H1 (cell line): ENCODE measurements around the gene TRIM71.

Source experiments
- CHD1 ChIP-seq: IDR thresholded peaks from 2 replicates; pipeline ENCODE4 v1.6.1; 2012; ENCODE audit warnings: low read depth, low read length, improper control_type of control experiment
- CHD2 ChIP-seq: IDR thresholded peaks from 2 replicates; pipeline ENCODE4 v1.6.1; 2012; ENCODE audit warnings: low read length, improper control_type of control experiment
- CREB1 ChIP-seq: IDR thresholded peaks from 2 replicates; pipeline ENCODE4 v1.6.1; 2012; ENCODE audit warnings: inconsistent platforms
- EP300 ChIP-seq, 2 experiments: IDR thresholded peaks; 1 replicate in 1 of 2; 2 replicates in 1 of 2; pipeline ENCODE4 v1.6.1; 2011 to 2012; ENCODE audit warnings: low read depth in 2 of 2, low read length in 2 of 2, mild to moderate bottlenecking in 2 of 2, borderline replicate concordance in 1 of 2, inconsistent platforms in 1 of 2, moderate library complexity in 1 of 2
- FOSL1 ChIP-seq: IDR thresholded peaks from 2 replicates; pipeline ENCODE4 v1.6.1; 2011; ENCODE audit warnings: mild to moderate bottlenecking, low read depth, low read length, moderate library complexity; ENCODE audit not compliant: insufficient read depth
- JUN ChIP-seq: IDR thresholded peaks from 2 replicates; pipeline ENCODE4 v1.6.1; 2011; ENCODE audit warnings: low read depth, mild to moderate bottlenecking, improper control_type of control experiment, low read length
- JUND ChIP-seq: IDR thresholded peaks from 2 replicates; pipeline ENCODE4 v1.6.1; 2011; ENCODE audit warnings: mild to moderate bottlenecking, improper control_type of control experiment, low read length
- SAP30 ChIP-seq: fragments of 300-600 bp; sonication (generic); IDR thresholded peaks from 2 replicates; pipeline ENCODE4 v1.7.1; 2012; ENCODE audit warnings: low read length, moderate library complexity, mild to moderate bottlenecking, inconsistent platforms; ENCODE audit not compliant: insufficient read depth, insufficient replicate concordance
- TF ChIP-seq, protein P1 (sequence below), 3 experiments: IDR thresholded peaks; 1 replicate in 2 of 3; 2 replicates in 1 of 3; pipeline versions ENCODE4 v1.5.1 to v1.6.1; 2011; ENCODE audit warnings: low read length in 3 of 3, mild to moderate bottlenecking in 3 of 3, inconsistent platforms in 2 of 3, low read depth in 1 of 3, moderate library complexity in 1 of 3; ENCODE audit not compliant: insufficient read depth in 1 of 3; ENCODE audit errors: control extremely low read depth in 1 of 3
- TF ChIP-seq, protein P2 (sequence below): IDR thresholded peaks from 2 replicates; pipeline ENCODE4 v1.6.1; 2011; ENCODE audit warnings: low read depth, mild to moderate bottlenecking, low read length; ENCODE audit not compliant: insufficient read depth

DNA sequence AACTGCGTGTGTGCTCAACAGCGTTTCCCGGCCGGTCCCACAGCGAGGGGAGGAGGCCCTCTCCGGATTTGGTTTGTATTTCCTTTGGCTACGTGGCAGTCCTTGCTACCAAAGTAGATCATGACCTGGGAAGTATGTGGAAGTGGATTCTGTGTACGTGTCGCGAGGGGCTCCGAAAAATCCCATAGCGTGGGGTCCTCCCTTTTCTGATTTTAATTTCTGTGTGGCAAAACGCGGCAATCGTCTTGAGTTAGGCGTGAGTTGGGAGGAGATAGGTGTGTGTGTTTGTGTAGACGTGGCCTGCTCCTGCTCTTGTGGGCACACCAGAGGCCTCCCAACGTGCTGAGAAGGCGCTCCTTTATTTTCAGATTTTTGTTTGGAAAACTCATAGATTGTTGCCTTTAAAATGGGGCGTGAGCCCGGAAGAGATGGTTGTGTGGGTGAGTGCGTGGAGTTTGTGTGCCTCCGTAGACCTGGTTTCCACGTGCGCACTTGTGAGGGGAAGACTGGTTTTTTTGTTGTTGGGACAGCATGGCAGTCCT lies 1.2 kb downstream of the TRIM71 start:
- TF ChIP-seq EP300 (IDR thresholded peaks at IDR 0.05; ENCODE audit: borderline replicate concordance in 1 of 2, low read depth in 2 of 2, low read length in 2 of 2) (no peak), CHD2 (no peak), FOSL1 (no peak), JUND (no peak), CHD1 (no peak), JUN (no peak), CREB1 (no peak), SAP30 (peak; percentile 80)
- TF ChIP-seq, protein P1, sequence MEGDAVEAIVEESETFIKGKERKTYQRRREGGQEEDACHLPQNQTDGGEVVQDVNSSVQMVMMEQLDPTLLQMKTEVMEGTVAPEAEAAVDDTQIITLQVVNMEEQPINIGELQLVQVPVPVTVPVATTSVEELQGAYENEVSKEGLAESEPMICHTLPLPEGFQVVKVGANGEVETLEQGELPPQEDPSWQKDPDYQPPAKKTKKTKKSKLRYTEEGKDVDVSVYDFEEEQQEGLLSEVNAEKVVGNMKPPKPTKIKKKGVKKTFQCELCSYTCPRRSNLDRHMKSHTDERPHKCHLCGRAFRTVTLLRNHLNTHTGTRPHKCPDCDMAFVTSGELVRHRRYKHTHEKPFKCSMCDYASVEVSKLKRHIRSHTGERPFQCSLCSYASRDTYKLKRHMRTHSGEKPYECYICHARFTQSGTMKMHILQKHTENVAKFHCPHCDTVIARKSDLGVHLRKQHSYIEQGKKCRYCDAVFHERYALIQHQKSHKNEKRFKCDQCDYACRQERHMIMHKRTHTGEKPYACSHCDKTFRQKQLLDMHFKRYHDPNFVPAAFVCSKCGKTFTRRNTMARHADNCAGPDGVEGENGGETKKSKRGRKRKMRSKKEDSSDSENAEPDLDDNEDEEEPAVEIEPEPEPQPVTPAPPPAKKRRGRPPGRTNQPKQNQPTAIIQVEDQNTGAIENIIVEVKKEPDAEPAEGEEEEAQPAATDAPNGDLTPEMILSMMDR (IDR thresholded peaks at IDR 0.05; ENCODE audit: control extremely low read depth in 1 of 3, insufficient read depth in 1 of 3, low read depth in 1 of 3, low read length in 3 of 3), result no peak
- TF ChIP-seq, protein P2, sequence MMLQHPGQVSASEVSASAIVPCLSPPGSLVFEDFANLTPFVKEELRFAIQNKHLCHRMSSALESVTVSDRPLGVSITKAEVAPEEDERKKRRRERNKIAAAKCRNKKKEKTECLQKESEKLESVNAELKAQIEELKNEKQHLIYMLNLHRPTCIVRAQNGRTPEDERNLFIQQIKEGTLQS, result no peak
